Neuron (in vitro differentiated cells): ENCODE measurements around the gene PSIP1.

Experiments used
- H2AFZ ChIP-seq: one replicate; pipeline ENCODE4 v1.6.1; 2013; ENCODE audit warnings: low read depth, mild to moderate bottlenecking, inconsistent platforms, low read length, moderate library complexity
- H3K27me3 ChIP-seq: one replicate; pipeline ENCODE4 v1.6.1; 2013; ENCODE audit warnings: low read length; ENCODE audit not compliant: insufficient read depth
- H3K36me3 ChIP-seq: one replicate; pipeline ENCODE4 v1.6.1; 2013; ENCODE audit warnings: low read length; ENCODE audit not compliant: insufficient read depth
- H3K4me1 ChIP-seq: one replicate; pipeline ENCODE4 v1.6.1; 2013; ENCODE audit warnings: low read length; ENCODE audit not compliant: insufficient read depth
- H3K4me3 ChIP-seq: 2 replicates; pipeline ENCODE4 v1.5.1; 2013; ENCODE audit warnings: mild to moderate bottlenecking, low read length, moderate library complexity
- H3K9me3 ChIP-seq: one replicate; pipeline ENCODE4 v1.6.1; 2013; ENCODE audit warnings: low read length

PSIP1 gene

GRCh38 chr9:15420796-15421195, 90.0 kb downstream of the PSIP1 start:
- Histone ChIP-seq H3K4me3 (no peak overlapping the region), H3K27me3 (no peaks in the 10 kb centered on the region), H3K36me3 (peaks cover 14% of the 10 kb centered on the region), H3K9me3 (no peaks in the 10 kb centered on the region), H2AFZ (no peak overlapping the region), H3K4me1 (peaks cover 23% of the 10 kb centered on the region)

GRCh38 chr9:15417626-15418025, 93.1 kb downstream of the PSIP1 start:
- H3K4me3 ChIP-seq, result no peak overlapping the region
- no peaks in the 10 kb centered on the region for H3K27me3 ChIP-seq
- H2AFZ ChIP-seq, result peak overlapping the region; percentile 16

GRCh38 chr9:15416880-15417279, 93.9 kb downstream of the PSIP1 start:
- H3K27me3 ChIP-seq, result no peaks in the 10 kb centered on the region
- peaks cover 2% of the 10 kb centered on the region for H3K4me1 ChIP-seq
- no peak overlapping the region for H2AFZ ChIP-seq

More at GRCh38 chr9:15417626-15418025, 93.1 kb downstream of the PSIP1 start:
- Histone ChIP-seq H3K4me1 (peaks cover 7% of the 10 kb centered on the region), H3K36me3 (no peaks in the 10 kb centered on the region), H3K9me3 (no peaks in the 10 kb centered on the region)

More at GRCh38 chr9:15416880-15417279, 93.9 kb downstream of the PSIP1 start:
- H3K9me3 ChIP-seq, result no peaks in the 10 kb centered on the region
- no peak overlapping the region for H3K4me3 ChIP-seq
- no peaks in the 10 kb centered on the region for H3K36me3 ChIP-seq
